HEK293T (cell line): ENCODE measurements around the gene FAM81A.

Experiments used
- CTCF ChIA-PET: fragments of 350-600 bp; formaldehyde crosslinking; extraction: SDS; loops from one replicate; lab custom pipeline; 2021; ENCODE audit warnings: antibody characterized with exemption, inconsistent platforms; lab: Yijun Ruan, JAX
- POLR2A ChIA-PET: fragments of 350-600 bp; formaldehyde crosslinking; extraction: SDS; loops from one replicate; lab custom pipeline; 2020; ENCODE audit warnings: antibody characterized with exemption, inconsistent platforms; lab: Yijun Ruan, JAX
- DNase-seq: peaks from one replicate; pipeline ENCODE4 v3.0.0; 2012; ENCODE audit warnings: mixed read lengths; ENCODE audit errors: extremely low spot score
- ARNT ChIP-seq: fragments of 450-650 bp; IDR thresholded peaks from 2 replicates; pipeline ENCODE4 v1.6.1; 2017; ENCODE audit warnings: mild to moderate bottlenecking
- BHLHE40 ChIP-seq: fragments of 450-650 bp; IDR thresholded peaks from 2 replicates; pipeline ENCODE4 v1.6.1; 2016; ENCODE audit warnings: mild to moderate bottlenecking, moderate library complexity, borderline replicate concordance
- CTBP1 ChIP-seq: fragments of 450-650 bp; IDR thresholded peaks from 2 replicates; pipeline ENCODE4 v1.6.1; 2016; ENCODE audit warnings: borderline replicate concordance
- ELF4 ChIP-seq: fragments of 450-650 bp; IDR thresholded peaks from 2 replicates; pipeline ENCODE4 v1.6.1; 2017; ENCODE audit warnings: antibody characterized with exemption
- FOXA1 ChIP-seq: fragments of 450-650 bp; IDR thresholded peaks from 2 replicates; pipeline ENCODE4 v1.6.1; 2016; ENCODE audit warnings: mild to moderate bottlenecking
- FOXK2 ChIP-seq: fragments of 450-650 bp; IDR thresholded peaks from 2 replicates; pipeline ENCODE4 v1.6.1; 2016; ENCODE audit warnings: mild to moderate bottlenecking
- FOXM1 ChIP-seq: fragments of 450-650 bp; IDR thresholded peaks from 2 replicates; pipeline ENCODE4 v1.6.1; 2017; ENCODE audit warnings: mild to moderate bottlenecking, borderline replicate concordance
- HDGF ChIP-seq: fragments of 450-650 bp; IDR thresholded peaks from 2 replicates; pipeline ENCODE4 v1.6.1; 2017; ENCODE audit warnings: antibody characterized with exemption, borderline replicate concordance
- L3MBTL2 ChIP-seq: fragments of 450-650 bp; conservative IDR thresholded peaks from 2 replicates; pipeline ENCODE4 v1.6.1; 2016; ENCODE audit warnings: mild to moderate bottlenecking
- LEF1 ChIP-seq: fragments of 450-650 bp; IDR thresholded peaks from 2 replicates; pipeline ENCODE4 v1.6.1; 2017; ENCODE audit warnings: mild to moderate bottlenecking, borderline replicate concordance
- NFRKB ChIP-seq: fragments of 450-650 bp; IDR thresholded peaks from 2 replicates; pipeline ENCODE4 v1.6.1; 2016; ENCODE audit warnings: mild to moderate bottlenecking, moderate library complexity
- PKNOX1 ChIP-seq: fragments of 450-650 bp; IDR thresholded peaks from 2 replicates; pipeline ENCODE4 v1.6.1; 2016
- SP1 ChIP-seq: fragments of 450-650 bp; IDR thresholded peaks from 2 replicates; pipeline ENCODE4 v1.6.1; 2017
- SUZ12 ChIP-seq: fragments of 450-650 bp; IDR thresholded peaks from 2 replicates; pipeline ENCODE4 v1.6.1; 2016; ENCODE audit warnings: mild to moderate bottlenecking
- TARDBP ChIP-seq: fragments of 450-650 bp; IDR thresholded peaks from 2 replicates; pipeline ENCODE4 v1.6.1; 2016
- ZNF384 ChIP-seq: fragments of 450-650 bp; IDR thresholded peaks from 2 replicates; pipeline ENCODE4 v1.6.1; 2016

FAM81A gene

DNA sequence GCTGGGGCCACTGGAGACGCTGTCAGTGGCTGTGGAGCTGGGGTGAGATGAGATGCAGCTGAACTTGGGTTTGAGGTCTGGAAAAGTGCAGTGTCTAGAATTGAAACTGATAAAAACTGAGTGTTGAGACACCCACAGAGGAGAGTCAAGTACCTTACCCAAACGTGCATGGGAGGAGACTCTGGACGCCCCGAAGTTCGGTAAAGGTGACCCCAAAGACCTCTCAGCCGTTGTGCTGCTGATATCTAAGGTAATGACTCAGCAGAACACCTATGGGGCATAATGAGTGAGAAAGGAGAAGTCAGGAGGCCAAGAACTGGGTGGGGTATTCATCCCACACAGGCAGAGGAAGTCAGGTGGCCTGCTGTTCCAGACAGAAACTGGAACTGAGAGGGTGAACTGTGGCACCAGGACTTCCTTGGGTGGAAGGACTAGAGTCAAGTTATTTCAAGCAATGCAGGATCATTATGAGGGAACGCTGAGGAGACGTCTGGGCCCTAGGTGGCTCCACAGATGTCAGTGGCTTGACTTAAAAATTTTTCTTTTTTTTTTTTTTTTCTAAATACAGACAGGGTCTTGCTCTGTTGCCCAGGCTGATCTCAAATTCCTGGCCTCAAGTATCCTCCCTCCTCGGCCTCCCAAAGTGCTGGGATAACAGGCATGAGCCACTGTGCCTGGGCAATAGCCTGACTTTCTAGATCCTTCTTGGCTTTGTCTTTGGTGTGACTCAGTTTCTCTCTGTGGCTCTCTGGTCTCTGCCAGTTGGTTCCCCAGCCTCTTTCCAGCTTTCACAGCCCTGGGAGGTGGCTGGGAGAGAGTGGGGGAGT lies 105.9 kb downstream of the FAM81A start:
- no peak for DNase-seq
- ChIA-PET POLR2A (no interaction called here), CTCF (no interaction called here)
- TF ChIP-seq SP1 (no peak), SUZ12 (no peak), PKNOX1 (no peak), TARDBP (no peak), L3MBTL2 (no peak), NFRKB (no peak), ELF4 (no peak), FOXA1 (no peak), BHLHE40 (no peak), FOXK2 (no peak), HDGF (no peak)

GRCh38 chr15:59545573-59545972 lies 107.6 kb downstream of the FAM81A start:
- ChIA-PET POLR2A (no interaction called here), CTCF (no interaction called here)
- TF ChIP-seq ARNT (no peak), ELF4 (no peak), NFRKB (no peak), TARDBP (no peak), HDGF (no peak), FOXM1 (no peak), ZNF384 (no peak), L3MBTL2 (no peak), FOXA1 (no peak), PKNOX1 (no peak), SUZ12 (no peak), FOXK2 (no peak), BHLHE40 (no peak)
- DNase-seq = no peak

GRCh38 chr15:59548501-59549226 lies 110.7 kb downstream of the FAM81A start:
- DNase-seq = no peak
- POLR2A ChIA-PET = no interaction called here
- CTCF ChIA-PET = no interaction called here
- no peak for TF ChIP-seq FOXA1
- TF ChIP-seq SP1 = no peak

DNA sequence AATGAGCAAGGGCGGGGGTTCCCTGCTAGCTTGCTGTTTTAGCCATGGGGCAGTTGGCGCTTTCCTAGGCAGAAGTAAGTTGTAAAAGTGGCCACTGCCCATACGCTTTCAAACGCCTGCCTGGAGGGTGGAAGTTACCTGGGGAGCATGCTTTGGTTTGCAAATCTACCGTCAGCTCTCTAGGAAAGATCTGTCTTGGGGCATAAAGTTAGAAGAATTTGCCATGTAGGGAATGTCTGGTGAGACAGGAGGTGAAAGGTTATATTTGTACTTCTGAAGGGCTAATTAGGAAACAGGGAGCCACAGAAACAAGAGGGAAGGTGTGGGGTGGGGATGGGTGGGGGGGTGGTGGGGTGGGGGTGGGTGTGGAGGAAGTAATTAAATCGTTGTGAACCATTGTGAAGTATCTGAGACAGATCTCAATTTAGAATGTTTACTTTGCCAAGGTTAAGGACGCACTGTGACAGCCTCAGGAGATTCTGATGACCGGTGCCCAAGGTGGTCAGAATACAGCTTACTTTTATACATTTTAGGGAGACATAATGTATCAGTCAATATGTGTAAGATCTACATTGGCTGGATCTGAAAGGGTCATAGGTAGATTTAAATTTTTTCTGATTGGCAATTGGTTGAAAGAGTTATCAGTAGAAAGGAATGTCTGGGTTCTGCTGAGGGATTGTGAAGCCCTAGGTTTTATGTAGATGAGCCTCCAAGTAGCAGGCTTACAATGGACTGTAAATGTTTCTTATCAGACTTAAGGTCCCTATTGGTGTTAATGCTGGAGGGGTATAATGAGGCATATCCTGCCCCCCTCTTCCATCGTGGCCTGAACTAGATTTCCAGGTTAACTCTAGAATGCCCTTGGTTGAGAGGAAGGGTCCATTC lies 111.6 kb downstream of the FAM81A start:
- ChIA-PET POLR2A (no interaction called here), CTCF (no interaction called here)
- no peak for DNase-seq
- TF ChIP-seq SUZ12 (no peak), ELF4 (no peak), ARNT (no peak), CTBP1 (no peak), FOXK2 (no peak), FOXM1 (no peak), HDGF (no peak), PKNOX1 (no peak), BHLHE40 (no peak), NFRKB (no peak), SP1 (no peak), ZNF384 (no peak), TARDBP (no peak), L3MBTL2 (no peak), LEF1 (no peak), FOXA1 (no peak)

DNA sequence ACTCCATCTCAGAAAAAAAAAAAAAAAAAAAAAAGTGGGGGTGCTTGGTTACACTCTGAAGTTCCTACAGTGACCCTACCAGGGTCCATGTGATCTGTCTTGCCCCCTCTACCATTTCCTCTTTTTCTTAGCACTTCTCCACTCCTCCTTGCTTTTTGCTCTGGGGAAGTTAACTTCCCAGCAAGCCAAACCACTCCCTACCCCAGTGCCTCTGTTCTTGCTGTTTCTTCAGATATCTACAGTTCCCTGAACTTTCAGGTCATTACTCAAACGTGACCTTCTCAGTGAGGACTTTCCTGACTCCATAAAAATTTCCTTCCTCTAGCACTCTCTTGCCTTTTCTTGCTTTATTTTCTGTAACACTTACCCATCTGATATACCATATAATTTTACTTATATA lies 112.5 kb downstream of the FAM81A start:
- ChIA-PET CTCF (no interaction called here), POLR2A (no interaction called here)
- TF ChIP-seq PKNOX1 = no peak
- TF ChIP-seq HDGF = no peak
- TF ChIP-seq CTBP1 = no peak
- TF ChIP-seq TARDBP = no peak
- no peak for TF ChIP-seq SP1
- TF ChIP-seq SUZ12 = no peak
- TF ChIP-seq NFRKB = no peak
- no peak for TF ChIP-seq FOXK2
- TF ChIP-seq LEF1 = no peak
- no peak for TF ChIP-seq FOXM1
- TF ChIP-seq L3MBTL2 = no peak
- no peak for TF ChIP-seq BHLHE40
- TF ChIP-seq FOXA1 = no peak
- no peak for TF ChIP-seq ZNF384
- TF ChIP-seq ARNT = no peak
- no peak for TF ChIP-seq ELF4
- no peak for DNase-seq
